HG03060 (cell line): ENCODE measurements around the gene GALNT15.

Experiments used
- ATAC-seq: cut with Tn5 transposase; IDR thresholded peaks from one replicate; pipeline ENCODE4 v1.9.1; 2021; ENCODE audit warnings: low read depth, moderate number of reproducible peaks; ENCODE audit not compliant: unreplicated experiment

The GALNT15 gene

DNA sequence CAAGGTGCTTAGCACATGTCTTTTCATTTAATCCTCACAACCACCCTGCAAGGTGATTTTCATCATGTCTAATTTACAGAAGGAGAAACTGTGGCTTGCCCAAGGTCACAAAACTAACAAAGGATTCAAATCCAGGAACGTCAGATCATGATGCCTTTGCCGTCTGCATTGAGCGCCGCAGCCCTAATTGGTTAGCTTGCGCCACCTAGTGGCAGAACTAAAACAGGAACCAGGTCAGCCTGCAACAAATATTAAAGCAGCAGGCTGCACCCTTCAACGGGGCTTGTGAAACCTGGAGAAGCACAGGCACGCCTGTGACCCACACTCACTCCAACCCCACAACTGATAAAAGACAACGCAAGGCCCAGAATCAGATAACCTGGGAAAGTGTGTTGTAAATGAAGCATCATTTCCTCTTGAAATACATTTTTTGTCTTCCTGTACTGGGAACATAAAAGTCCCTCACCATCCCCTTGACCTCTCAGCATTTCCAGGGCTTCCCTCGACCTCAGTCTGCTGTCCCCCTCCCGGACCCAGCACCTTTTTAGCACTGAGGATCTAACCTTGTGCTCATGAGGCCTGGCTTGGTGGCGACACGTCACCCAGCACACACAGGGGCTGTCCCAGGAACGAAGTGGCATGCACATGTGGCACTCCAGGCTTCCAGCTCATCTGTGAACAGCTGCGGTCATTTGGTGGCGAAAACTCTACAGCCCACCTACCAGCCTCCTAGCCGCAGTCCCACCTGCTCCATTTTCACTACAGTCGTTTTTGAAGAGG, 73.0 kb downstream of the GALNT15 start:
- peak; percentile 80 for ATAC-seq

DNA sequence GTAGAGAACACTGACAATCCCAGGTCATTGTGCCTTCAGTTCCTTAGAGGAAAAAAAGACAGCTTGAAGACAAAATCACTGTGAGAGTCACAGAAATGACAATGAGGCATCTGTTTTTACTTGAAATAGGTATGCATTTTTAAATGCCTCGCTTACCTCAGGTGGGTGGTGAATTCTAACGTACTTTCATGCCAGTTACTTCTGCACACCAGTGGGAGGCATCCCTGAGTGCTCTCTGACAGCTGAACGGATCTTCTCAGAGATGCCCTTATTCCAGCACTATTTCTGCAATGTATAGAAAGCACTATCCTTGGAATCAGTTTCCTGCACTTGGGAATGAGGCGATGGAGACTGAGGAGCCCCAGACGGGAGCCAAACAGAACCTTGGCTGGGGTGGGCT, 74.1 kb downstream of the GALNT15 start:
- ATAC-seq: no peak

DNA sequence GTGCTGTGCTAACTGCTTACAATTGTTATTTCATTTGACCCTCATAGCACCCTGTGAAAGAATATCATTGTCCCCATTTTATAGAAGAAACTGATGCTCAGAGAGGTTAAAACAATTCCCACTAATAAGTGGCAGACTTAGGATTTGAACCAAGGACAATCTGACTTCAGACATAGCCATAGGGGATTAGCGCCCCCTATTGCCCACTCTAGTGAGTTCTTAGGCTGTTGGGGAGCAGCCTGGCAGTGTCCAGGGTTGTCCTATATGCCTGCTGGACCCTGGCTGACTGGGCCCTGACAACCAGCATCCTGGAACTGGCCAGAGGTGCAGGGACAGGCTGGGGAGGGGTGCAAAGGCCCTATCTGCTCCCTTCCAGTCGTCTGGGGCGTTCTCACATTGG, 74.9 kb downstream of the GALNT15 start:
- no peak for ATAC-seq

DNA sequence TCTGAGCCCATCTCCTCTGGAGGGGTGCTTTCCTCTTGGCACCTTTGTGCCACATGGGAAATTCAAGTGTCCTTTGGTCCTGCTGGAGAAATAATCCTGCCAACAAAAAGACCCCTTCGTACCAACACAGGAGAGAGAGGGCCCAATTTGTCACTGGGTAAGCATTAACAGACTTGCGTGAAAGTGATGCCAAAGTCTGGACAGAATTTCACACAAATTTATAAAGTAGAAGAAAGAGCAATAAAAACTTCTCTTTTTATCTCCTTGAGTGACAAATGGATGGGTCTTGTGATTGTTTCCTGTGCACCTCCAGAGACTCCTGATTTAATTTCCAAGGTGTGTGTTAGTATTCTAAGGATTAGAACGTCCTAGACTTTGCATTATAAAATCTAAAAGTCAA, 75.4 kb downstream of the GALNT15 start:
- no peak for ATAC-seq

DNA sequence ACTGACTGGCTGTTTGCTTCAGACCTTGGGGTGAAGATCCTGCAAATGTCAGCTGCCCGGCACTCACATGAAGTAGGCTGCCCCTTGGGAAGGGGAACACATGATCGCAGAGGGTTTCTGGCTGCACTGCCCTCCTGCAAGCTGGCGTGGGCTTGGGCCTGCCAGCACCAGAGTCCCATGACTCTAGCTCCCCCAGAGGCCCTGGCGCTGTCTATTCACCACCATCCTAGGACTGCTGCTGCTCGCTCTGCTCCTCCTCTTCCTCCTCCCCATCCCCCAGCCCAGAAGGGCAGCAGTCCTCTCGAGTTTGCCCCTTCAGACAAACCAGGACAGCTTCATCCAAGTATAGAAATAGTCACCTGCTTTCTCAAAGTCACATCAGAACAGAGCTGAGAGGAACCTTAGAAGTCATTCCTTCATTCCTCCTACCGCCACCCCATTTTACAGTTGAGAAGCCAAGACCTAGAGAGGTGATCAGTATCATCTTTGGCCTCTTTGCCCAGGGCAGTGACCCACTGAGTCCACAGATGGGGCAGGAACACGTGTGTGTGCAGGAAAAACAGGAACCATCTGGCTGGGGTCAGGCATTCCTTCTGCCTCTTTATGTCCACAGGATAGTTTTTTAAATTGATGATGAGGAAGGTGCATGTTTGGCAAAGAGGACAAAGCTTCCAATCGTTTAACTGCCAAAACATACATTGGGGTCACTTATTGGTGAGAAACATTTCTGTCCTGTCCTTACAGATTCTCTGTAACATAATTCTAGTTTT, 77.0 kb downstream of the GALNT15 start:
- no peak for ATAC-seq

DNA sequence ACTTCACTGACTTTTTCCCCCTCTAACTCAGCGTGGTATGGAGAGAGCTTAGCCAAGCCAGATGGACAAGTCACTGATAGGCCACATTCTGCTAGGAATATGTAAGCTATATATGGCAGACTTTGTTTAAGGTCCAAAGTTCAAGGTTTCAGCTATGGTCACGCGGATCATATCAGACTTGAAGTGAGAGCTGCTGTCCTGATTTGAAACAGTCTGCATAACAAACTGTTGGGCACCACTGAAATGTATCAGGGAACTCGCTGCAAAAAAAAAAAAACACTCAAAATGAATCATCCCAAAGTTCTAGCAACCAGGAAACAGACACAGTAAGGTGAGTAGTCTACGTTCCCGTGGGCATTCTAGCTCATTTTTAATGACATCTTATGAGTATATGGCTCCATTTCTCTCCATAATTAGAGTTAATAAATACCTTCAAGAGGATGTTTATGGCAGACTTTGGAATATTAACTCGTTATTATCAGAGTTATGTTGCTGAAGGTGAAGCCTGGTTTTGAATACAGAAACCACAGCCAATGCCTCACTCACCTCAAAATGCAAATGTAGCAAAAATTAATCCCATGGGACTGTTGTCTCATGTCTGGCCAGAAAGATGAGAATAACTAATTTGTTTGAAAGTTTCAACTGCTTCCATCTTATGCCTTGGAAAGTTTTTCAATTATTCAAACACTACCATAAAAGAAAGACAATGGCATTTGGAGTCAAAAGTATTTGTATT, 77.9 kb downstream of the GALNT15 start:
- ATAC-seq: no peak

- no peak for ATAC-seq
Observed at GRCh38 chr3:16252988-16253387, 78.5 kb downstream of the GALNT15 start.

- no peak for ATAC-seq
Observed at GRCh38 chr3:16253601-16254000, 79.1 kb downstream of the GALNT15 start.

DNA sequence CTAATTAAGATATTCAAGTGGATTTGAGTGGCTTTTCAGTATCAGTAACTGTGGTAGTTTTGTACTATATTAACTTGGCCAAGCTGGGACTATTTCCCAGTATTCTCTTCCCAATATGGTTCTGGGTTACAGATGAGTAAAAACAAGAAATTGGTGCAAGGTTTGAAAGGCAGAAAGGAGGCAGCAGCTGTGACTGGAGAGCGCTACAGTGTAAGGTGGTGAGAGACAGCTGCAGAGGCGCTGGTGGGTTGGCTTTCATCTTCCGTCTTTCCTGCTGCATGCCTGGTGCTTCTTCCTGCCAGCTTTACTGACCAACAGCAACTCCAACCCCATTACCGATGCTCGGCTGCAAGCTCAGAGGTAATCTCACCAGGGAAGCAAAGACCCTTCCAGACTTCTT, 80.4 kb downstream of the GALNT15 start:
- no peak for ATAC-seq

GRCh38 chr3:16255326-16255725, 80.8 kb downstream of the GALNT15 start:
- no peak for ATAC-seq

DNA sequence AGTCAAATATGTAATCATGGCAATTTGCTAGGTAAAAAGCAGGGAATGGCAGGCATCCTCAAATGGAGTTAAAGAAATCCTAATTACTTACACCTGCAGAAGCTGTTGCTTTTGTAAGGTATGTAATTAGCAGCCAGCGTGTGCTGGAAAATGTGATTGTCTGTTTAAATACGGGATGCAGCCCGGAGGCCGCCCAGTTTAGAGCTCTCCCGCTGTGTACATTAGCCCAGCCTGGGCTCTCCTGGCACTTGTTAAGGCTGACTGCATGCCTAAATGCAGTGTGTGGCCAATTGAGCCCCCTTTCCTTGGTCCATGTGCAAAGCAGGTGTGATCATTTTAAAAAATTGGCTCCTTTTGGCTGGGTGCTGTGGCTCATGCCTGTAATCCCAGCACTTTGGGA, 81.2 kb downstream of the GALNT15 start:
- ATAC-seq: no peak

- no peak for ATAC-seq
Observed at GRCh38 chr3:16257309-16257708, 82.8 kb downstream of the GALNT15 start.

DNA sequence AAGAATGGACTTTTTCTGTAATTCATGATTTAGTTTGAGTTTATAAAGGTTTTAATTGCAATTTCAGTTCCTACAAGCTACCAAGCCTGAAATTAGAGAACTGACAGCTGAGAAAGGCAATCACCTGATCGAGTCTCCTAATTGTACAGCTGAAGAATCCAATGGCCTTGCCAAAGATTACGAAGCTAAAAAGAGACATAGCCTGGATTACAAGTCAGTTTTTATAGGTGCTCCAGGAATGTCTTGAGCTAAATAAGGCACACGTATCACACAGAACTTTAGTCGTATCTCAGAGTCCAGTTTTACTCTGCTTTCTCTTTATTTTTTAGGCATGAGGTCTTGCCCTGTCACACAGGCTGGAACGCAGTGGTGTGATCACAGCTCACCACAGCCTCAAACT, 83.7 kb downstream of the GALNT15 start:
- ATAC-seq: no peak

GRCh38 chr3:16258866-16259265, 84.4 kb downstream of the GALNT15 start:
- ATAC-seq: no peak

DNA sequence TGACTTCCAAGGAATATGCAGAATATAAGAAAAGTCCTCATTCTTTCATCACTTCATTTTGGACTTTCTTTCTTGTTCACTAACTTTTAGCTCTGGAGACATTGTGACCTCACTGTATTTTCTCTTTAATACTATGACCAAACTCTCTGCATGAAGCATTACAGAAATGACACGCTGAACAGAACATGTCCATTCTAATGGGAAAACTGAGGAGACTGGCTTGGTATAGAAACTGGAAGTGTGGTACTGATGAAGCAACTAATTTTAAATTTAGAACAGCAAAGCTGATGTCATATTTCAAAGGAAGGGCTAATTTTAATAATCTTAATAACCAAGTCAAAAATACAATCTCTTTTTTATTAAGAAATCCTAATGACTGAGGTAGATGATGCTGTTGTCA, 85.6 kb downstream of the GALNT15 start:
- ATAC-seq: no peak

DNA sequence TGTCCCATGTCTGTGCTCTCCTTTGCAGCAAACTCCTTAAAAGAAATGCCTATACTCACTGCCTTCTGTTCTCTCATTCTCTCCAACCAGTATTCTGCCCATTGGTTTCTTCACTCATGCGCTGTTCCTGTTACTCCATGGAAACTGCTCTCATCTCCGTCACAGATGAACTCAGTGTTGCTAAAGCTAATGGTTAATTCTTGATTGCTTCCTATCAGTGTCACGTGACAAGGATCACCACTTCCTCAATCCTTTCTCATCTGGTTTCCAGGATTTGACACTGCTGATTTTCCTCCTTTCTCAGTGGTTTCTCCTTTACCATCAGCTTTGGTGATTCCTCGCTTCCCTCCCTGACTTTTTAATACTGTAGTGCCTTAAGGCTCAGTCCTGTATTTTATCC, 87.7 kb downstream of the GALNT15 start:
- no peak for ATAC-seq

DNA sequence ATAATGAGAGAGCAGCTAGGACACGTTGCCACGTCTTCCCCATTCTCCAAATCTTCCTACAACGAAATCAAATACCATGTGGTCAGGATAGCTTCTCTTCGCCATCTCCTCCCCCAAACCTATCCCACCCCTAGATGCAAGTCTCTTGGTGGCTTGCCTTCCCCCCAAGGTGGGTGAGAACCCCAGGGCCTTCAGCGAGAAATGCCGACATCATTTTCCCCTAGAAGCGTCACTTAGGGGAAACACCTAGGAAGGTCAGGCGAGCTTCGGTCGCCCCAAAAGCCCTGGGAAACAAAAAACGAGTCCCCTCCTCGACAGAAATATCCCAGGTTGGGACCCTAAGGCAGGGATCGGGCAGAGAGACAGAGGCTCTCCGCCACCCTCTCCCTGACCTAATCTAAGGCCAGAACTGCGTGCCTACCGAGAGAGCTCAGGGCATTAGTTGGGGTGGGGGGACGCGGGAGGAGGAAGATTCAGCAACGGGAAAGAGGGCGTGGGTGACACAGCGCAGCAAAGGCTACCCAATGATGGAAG, 89.8 kb downstream of the GALNT15 start:
- ATAC-seq: no peak

DNA sequence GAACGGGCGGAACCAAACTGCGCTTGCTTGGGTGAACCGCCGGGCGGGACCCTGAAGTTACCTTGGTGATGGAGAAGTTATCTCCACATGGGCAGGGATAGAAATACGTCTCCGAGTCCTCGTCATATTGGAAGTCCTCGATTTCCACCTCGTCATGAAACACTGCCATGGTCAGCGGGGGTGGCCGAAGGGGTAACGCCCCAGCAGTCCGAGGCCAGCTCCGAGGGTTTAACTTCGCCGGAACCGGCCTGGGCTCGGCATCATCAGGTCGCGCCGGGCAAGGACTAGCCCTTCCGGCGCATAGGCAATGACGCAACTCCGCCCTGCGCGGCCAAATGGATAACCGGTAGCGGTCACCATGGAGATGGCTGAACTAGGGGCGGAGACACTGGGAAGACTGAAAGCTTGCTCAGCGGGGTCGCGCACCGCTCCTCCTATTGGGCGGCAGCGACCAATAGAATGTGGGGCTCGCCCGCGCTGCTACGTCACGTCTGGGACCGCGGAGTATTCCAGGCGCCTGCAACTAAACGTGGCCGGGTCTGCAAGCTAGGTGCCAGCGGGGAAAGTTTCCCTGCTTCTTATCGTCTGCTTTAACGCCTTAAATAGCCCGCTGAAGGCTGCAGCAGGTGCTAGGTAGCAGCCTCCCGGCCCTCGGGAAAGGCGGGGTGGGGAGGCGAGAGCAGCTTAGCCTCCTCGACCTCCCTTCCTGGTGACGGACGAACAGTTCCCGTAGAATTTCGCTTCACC, 90.4 kb downstream of the GALNT15 start, which contains the start of the genes DPH3 and OXNAD1:
TSS of gene DPH3 (minus strand) at position 236 of the 747 bp plus-strand sequence. CDS start at position 169, 67 bp downstream.
TSS of gene OXNAD1 (plus strand) at position 505 of the 747 bp plus-strand sequence. CDS start 5,741 bp downstream, outside the sequence.
- ATAC-seq: peak; percentile 97

- no peak for ATAC-seq
Observed at GRCh38 chr3:16265455-16265786, 90.9 kb downstream of the GALNT15 start.

DNA sequence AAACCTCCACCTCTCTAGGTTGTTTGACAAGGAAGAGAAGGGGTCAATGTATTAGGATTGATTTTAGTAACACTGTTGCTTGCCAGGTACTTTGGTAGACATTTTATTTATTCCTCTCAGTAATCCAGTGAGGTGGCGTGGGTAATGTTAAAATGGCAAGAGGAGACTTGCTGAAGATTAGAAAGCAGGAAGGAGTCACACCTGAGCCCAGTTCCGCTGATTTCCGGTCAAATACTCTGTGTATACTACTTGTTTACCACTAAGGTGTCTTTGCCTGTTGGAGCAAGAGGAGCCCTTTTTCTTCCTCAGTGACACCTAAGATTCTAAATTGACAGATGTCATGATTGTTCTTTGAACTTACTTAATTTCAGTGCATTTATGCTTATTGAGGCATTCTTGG, 92.2 kb downstream of the GALNT15 start:
- no peak for ATAC-seq
